22Rv1 (cell line): Measurements from ENCODE around the gene BBX.

Source experiments
- CTCF ChIP-seq: fragments of 450-650 bp; IDR thresholded peaks from 2 replicates; pipeline ENCODE4 v1.5.1; 2017; ENCODE audit warnings: mild to moderate bottlenecking
- ZFX ChIP-seq: fragments of 450-650 bp; IDR thresholded peaks from 2 replicates; pipeline ENCODE4 v1.6.1; 2017; ENCODE audit warnings: antibody characterized with exemption, borderline replicate concordance

DNA sequence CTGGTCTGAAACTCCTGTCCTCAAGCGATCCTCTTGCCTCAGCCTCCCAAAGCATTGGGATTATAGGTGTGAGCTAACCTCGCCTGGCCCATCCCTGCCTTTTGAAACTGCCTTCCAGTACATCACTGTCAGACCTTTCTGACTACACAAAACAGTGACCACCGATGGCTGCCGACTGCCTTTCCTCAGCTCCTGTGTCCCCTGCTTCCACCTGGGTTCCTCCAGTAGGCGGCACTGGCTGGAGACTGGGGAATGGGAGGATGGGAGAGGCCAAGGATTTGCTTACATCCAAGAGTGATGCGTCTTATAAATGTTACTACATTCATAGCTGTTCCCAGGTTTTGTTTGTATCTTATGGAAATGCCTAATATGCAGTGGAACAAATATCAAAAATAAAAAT is 242.8 kb downstream of the BBX start:
- TF ChIP-seq CTCF (no peak), ZFX (no peak)
